ENCODE data around the gene CMSS1. TPM values are rescaled to one million over a fixed set of nuclear protein-coding genes. Genes with fewer than 3 reads are reported as not detected.
A peak's percentile ranks its signal among the peaks of the same experiment; 100 is the strongest.

CMSS1 gene
- total RNA-seq, 1 experiment from 2014 or later, result 64.1 TPM

- Histone ChIP-seq H3K4me3 (replicated peaks in 1 of 2; ENCODE audit: low read depth in 1 of 2, low read length in 2 of 2) (no peak overlapping the region), H3K27me3 (ENCODE audit: insufficient read depth, low read length) (no peaks in the 10 kb centered on the region), H3K9me3 (ENCODE audit: control insufficient read depth in 1 of 2, insufficient read depth in 1 of 2, low read depth in 1 of 2, low read length in 2 of 2) (no peaks in the 10 kb centered on the region), H3K36me3 (ENCODE audit: control insufficient read depth in 1 of 2, insufficient read depth in 2 of 2, low read length in 2 of 2) (no peaks in the 10 kb centered on the region), H3K4me1 (ENCODE audit: control insufficient read depth in 1 of 2, insufficient read depth in 2 of 2, low read length in 2 of 2) (peaks cover 0 to 13% of the 10 kb centered on the region in 2 experiments; a peak in 2 of 4 replicates), H2AFZ (ENCODE audit: low read depth, low read length, poor library complexity, severe bottlenecking) (no peak overlapping the region), H3K9ac (ENCODE audit: low read length) (no peak overlapping the region), H3K4me2 (ENCODE audit: low read length) (peak overlapping the region; percentile 56), H3K79me2 (ENCODE audit: insufficient read depth, low read length) (peaks cover 10% of the 10 kb centered on the region; the same call in 1 of the 2 replicates), H4K20me1 (ENCODE audit: insufficient read depth) (no peaks in the 10 kb centered on the region), H3K27ac (ENCODE audit: low read depth, low read length) (no peak overlapping the region), H3K9me2 (ENCODE audit: insufficient read depth) (no peaks in the 10 kb centered on the region)
- RAD21 ChIA-PET (ENCODE audit: low non-redundant PET in 1 of 2, low total read pairs in 2 of 2, uncharacterized antibody in 2 of 2, unreplicated experiment in 2 of 2), result no interaction called here
- ATAC-seq (peak; percentile 80), DNase-seq (ENCODE audit: low read depth, low spot score) (peak; percentile 51)
- POLR2A ChIA-PET, result no interaction called here
- CTCF ChIA-PET, result interaction anchor here (1.2 kb wide), 1 partner anchor 35 kb away, joined by 3 read pairs; no protein-coding TSS in a partner anchor
- TF ChIP-seq POLR2A (IDR thresholded peaks at IDR 0.05; ENCODE audit: borderline replicate concordance, extremely low read depth, insufficient read depth, insufficient read length) (no peak), EGR1 (IDR thresholded peaks at IDR 0.05; ENCODE audit: low read depth) (no peak), REST (IDR thresholded peaks at IDR 0.05; ENCODE audit: low read depth) (no peak), ZFX (IDR thresholded peaks at IDR 0.05) (no peak), ATF3 (IDR thresholded peaks at IDR 0.05) (no peak), SRF (IDR thresholded peaks at IDR 0.05; ENCODE audit: low read depth) (0 out of 2 replicates have a peak, but pooled peaks have one; percentile 27), JUND (IDR thresholded peaks at IDR 0.05) (peak; percentile 53), ZNF274 (IDR thresholded peaks at IDR 0.05; ENCODE audit: low read depth, low read length) (no peak), EZH2phosphoT487 (IDR thresholded peaks at IDR 0.05; ENCODE audit: borderline replicate concordance) (no peak), EZH2 (IDR thresholded peaks at IDR 0.05) (no peak), ELF1 (IDR thresholded peaks at IDR 0.05; ENCODE audit: borderline replicate concordance, low read depth) (no peak), SIN3A (IDR thresholded peaks at IDR 0.05; ENCODE audit: low read depth) (no peak), TCF7L2 (IDR thresholded peaks at IDR 0.05; ENCODE audit: borderline replicate concordance, extremely low read depth, insufficient read depth, insufficient read length) (no peak), CBX3 (IDR thresholded peaks at IDR 0.05; ENCODE audit: low read depth) (0 out of 2 replicates have a peak, but pooled peaks have one; percentile 24), MAX (IDR thresholded peaks at IDR 0.05) (no peak), CEBPB (IDR thresholded peaks at IDR 0.05; ENCODE audit: low read depth) (no peak), YY1 (IDR thresholded peaks at IDR 0.05; ENCODE audit: extremely low read depth, insufficient replicate concordance, low read depth, low read length) (no peak), FOSL1 (IDR thresholded peaks at IDR 0.05; ENCODE audit: low read depth) (peak; percentile 61), SP1 (IDR thresholded peaks at IDR 0.05; ENCODE audit: low read depth) (0 out of 2 replicates have a peak, but pooled peaks have one; percentile 18), POLR2AphosphoS5 (IDR thresholded peaks at IDR 0.05; ENCODE audit: low read depth, low read length) (no peak)
- intact Hi-C loops (cut with micrococcal nuclease), result no loop called here
- no TSS peak for BruUV-seq (replicated peaks)
Observed at GRCh38 chr3:99878005-99878404, 60.3 kb downstream of the CMSS1 start.
